Measurements from ENCODE around the gene PLCH1. TPM values are rescaled to one million over a fixed set of nuclear protein-coding genes. Genes with fewer than 3 reads are reported as not detected.

PLCH1 gene
- total and polyA plus RNA-seq, 9 of the 15 experiments (the other 6 are each of a cell fraction or from before 2014, with no cell fraction given): 0.17 to 0.62 (median 0.40) TPM

DNA sequence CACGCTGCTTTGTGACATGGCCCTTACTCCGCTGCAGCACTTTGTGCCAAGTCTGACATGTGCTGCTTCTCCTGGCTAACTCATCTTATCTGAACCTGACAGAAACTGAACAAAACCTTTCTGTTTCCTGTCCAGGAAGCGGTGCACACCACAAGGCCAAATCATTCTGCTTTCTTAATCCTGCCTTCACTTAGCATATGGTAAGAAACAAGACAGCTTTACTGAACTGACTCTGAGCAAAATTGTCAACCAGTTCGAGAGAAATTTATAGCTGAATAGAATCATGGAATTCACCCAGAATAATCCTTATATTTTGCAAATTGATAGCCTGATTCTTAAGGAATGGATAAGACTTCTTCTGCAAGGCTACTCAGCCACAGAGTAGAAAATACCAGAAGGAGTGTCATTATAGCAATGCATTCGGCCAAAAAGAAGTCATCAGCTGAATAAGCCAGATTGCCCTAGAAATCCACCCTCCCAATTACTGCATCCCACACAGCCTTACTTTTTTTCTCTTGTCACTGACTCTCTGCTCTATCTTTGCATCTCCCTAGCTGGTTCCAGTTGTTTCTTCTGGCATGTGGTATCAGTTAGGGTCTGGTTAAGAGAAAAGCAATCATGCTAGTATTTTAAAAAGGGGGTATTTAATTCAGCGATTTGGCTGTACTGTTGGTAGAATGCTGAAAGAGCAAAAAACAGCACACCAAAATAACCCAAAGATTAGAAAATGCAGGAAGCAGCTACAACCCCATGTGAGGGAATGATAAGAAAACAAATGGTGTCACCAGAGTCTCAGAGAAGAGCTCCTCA lies 409.8 kb downstream of the PLCH1 start (continued):
- TF ChIP-seq TAF1 (IDR thresholded peaks at IDR 0.05; ENCODE audit: control insufficient read depth, extremely low read depth, insufficient read depth, low read length, severe bottlenecking) (no peak), MEIS2 (IDR thresholded peaks at IDR 0.05; ENCODE audit: partially characterized antibody) (peak; percentile 65), CREBBP (IDR thresholded peaks at IDR 0.05; ENCODE audit: low read depth, low read length) (no peak), ETV1 (tag; conservative IDR thresholded peaks at IDR 0.05; ENCODE audit: low read depth) (peak; percentile 99), HLTF (IDR thresholded peaks at IDR 0.05) (0 out of 2 replicates have a peak, but pooled peaks have one; percentile 17), PCBP2 (IDR thresholded peaks at IDR 0.05; ENCODE audit: low read depth, low read length, poor library complexity, severe bottlenecking) (no peak), ESRRA (IDR thresholded peaks at IDR 0.05; ENCODE audit: borderline replicate concordance, low read depth) (peak; percentile 40; the same call in 1 of the 2 replicates), POLR2B (IDR thresholded peaks at IDR 0.05; ENCODE audit: low read depth, partially characterized antibody) (peak; percentile 18), ZSCAN29 (IDR thresholded peaks at IDR 0.05) (no peak), CC2D1A (IDR thresholded peaks at IDR 0.05) (peak; percentile 38; the same call in 1 of the 2 replicates), TBP (optimal IDR thresholded peaks at IDR 0.05; ENCODE audit: low read depth, low read length) (peak; percentile 70), ELF4 (CRISPR knock-in tag; IDR thresholded peaks at IDR 0.05) (0 out of 2 replicates have a peak, but pooled peaks have one; percentile 49), MEF2D (tag; conservative IDR thresholded peaks at IDR 0.05; ENCODE audit: low read depth) (peak; percentile 63; the same call in 1 of the 2 replicates), ZNF507 (tag; conservative IDR thresholded peaks at IDR 0.05) (no peak), THRAP3 (IDR thresholded peaks at IDR 0.05; ENCODE audit: borderline replicate concordance) (no peak), FOSL1 (tag; conservative IDR thresholded peaks at IDR 0.05) (peak; percentile 57), U2AF2 (optimal IDR thresholded peaks at IDR 0.05; ENCODE audit: low read depth, low read length) (no peak)
- TF ChIP-seq, protein P1, sequence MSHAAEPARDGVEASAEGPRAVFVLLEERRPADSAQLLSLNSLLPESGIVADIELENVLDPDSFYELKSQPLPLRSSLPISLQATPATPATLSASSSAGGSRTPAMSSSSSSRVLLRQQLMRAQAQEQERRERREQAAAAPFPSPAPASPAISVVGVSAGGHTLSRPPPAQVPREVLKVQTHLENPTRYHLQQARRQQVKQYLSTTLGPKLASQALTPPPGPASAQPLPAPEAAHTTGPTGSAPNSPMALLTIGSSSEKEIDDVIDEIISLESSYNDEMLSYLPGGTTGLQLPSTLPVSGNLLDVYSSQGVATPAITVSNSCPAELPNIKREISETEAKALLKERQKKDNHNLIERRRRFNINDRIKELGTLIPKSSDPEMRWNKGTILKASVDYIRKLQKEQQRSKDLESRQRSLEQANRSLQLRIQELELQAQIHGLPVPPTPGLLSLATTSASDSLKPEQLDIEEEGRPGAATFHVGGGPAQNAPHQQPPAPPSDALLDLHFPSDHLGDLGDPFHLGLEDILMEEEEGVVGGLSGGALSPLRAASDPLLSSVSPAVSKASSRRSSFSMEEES (CRISPR knock-in tag; IDR thresholded peaks at IDR 0.05): no peak
- TF ChIP-seq, protein P2, sequence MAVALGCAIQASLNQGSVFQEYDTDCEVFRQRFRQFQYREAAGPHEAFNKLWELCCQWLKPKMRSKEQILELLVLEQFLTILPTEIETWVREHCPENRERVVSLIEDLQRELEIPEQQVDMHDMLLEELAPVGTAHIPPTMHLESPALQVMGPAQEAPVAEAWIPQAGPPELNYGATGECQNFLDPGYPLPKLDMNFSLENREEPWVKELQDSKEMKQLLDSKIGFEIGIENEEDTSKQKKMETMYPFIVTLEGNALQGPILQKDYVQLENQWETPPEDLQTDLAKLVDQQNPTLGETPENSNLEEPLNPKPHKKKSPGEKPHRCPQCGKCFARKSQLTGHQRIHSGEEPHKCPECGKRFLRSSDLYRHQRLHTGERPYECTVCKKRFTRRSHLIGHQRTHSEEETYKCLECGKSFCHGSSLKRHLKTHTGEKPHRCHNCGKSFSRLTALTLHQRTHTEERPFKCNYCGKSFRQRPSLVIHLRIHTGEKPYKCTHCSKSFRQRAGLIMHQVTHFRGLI (CRISPR knock-in tag; IDR thresholded peaks at IDR 0.05): no peak
- TF ChIP-seq, protein P3, sequence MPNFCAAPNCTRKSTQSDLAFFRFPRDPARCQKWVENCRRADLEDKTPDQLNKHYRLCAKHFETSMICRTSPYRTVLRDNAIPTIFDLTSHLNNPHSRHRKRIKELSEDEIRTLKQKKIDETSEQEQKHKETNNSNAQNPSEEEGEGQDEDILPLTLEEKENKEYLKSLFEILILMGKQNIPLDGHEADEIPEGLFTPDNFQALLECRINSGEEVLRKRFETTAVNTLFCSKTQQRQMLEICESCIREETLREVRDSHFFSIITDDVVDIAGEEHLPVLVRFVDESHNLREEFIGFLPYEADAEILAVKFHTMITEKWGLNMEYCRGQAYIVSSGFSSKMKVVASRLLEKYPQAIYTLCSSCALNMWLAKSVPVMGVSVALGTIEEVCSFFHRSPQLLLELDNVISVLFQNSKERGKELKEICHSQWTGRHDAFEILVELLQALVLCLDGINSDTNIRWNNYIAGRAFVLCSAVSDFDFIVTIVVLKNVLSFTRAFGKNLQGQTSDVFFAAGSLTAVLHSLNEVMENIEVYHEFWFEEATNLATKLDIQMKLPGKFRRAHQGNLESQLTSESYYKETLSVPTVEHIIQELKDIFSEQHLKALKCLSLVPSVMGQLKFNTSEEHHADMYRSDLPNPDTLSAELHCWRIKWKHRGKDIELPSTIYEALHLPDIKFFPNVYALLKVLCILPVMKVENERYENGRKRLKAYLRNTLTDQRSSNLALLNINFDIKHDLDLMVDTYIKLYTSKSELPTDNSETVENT (CRISPR knock-in tag; IDR thresholded peaks at IDR 0.05): no peak

All from K562 (cell line).